Panc1 (cell line): ENCODE results near the gene CTAG2. TPM values are rescaled to one million over a fixed set of nuclear protein-coding genes. Genes with fewer than 3 reads are reported as not detected.

Experiments used
- ATAC-seq: fragments of 200-7000 bp; cut with Tn5 transposase; 2 replicates; pipeline ENCODE4 v1.9.1; 2020; ENCODE audit warnings: mild to moderate bottlenecking, moderate library complexity
- BruUV-seq: library from RNA; stranded (reverse); fragments of 400-500 nt; replicated peaks from 2 replicates; lab custom pipeline; 2021; lab: Mats Ljungman, UMichigan
- CTCF ChIA-PET: fragments of 300-600 bp; sonication (Branson Sonifier 250); formaldehyde crosslinking; loops from one replicate; lab custom pipeline; 2022; ENCODE audit warnings: antibody characterized with exemption; lab: Charles Lee
- POLR2A ChIA-PET: fragments of 300-600 bp; sonication (Branson Sonifier 250); formaldehyde crosslinking; loops from one replicate; lab custom pipeline; 2022; ENCODE audit warnings: antibody characterized with exemption; lab: Charles Lee
- DNase-seq: peaks from one replicate; pipeline ENCODE4 v3.0.0-alpha.2; 2010; ENCODE audit warnings: low read depth, low spot score
- H3K27ac ChIP-seq: 2 replicates; pipeline ENCODE4 v1.5.1; 2011; ENCODE audit warnings: mild to moderate bottlenecking, low read length, inconsistent platforms
- H3K27me3 ChIP-seq: fragments of 200-500 bp; sonication (Bioruptor generic); 2 replicates; pipeline ENCODE4 v1.6.0; 2014; ENCODE audit warnings: low read length, inconsistent platforms; ENCODE audit not compliant: control insufficient read depth, insufficient read depth
- H3K36me3 ChIP-seq: fragments of 200-500 bp; sonication (Bioruptor generic); 2 replicates; pipeline ENCODE4 v1.5.1; 2014; ENCODE audit warnings: inconsistent platforms, mild to moderate bottlenecking, low read length, moderate library complexity; ENCODE audit not compliant: control insufficient read depth, insufficient read depth
- H3K4me1 ChIP-seq: 2 replicates; pipeline ENCODE4 v1.5.1; 2011; ENCODE audit warnings: inconsistent platforms, mild to moderate bottlenecking, low read length, moderate library complexity; ENCODE audit not compliant: control insufficient read depth, insufficient read depth
- H3K4me3 ChIP-seq, 2 experiments: 2 replicates each; pipeline ENCODE4 v1.5.1; 2011 to 2012; ENCODE audit warnings: low read depth in 2 of 2, low read length in 2 of 2, mild to moderate bottlenecking in 2 of 2, inconsistent platforms in 1 of 2, moderate library complexity in 1 of 2
- H3K9me3 ChIP-seq: fragments of 200-500 bp; sonication (Bioruptor generic); 2 replicates; pipeline ENCODE4 v1.5.1; 2014; ENCODE audit warnings: low read depth, mild to moderate bottlenecking, inconsistent platforms, low read length, moderate library complexity; ENCODE audit not compliant: control insufficient read depth, insufficient read depth
- POLR2AphosphoS5 ChIP-seq: IDR thresholded peaks from 2 replicates; pipeline ENCODE4 v1.6.1; 2012; ENCODE audit warnings: mild to moderate bottlenecking, low read depth, low read length, moderate library complexity
- SIN3A ChIP-seq: IDR thresholded peaks from 2 replicates; pipeline ENCODE4 v1.6.1; 2012; ENCODE audit warnings: low read depth, mild to moderate bottlenecking, low read length, moderate library complexity, borderline replicate concordance; ENCODE audit not compliant: insufficient read depth
- TCF7L2 ChIP-seq: IDR thresholded peaks from 2 replicates; pipeline ENCODE4 v1.6.1; 2011; ENCODE audit warnings: mild to moderate bottlenecking, low read depth, low read length, inconsistent platforms
- in situ Hi-C: cut with HindIII; loops from 2 replicates; pipeline ENCODE4 v1.10.0; 2016; ENCODE audit warnings: low sequenced_read_pairs, low pct_unique_long_range_greater_than_20kb
- intact Hi-C: fragments of 100-400 bp; cut with micrococcal nuclease; formaldehyde crosslinking; loops from one replicate; pipeline ENCODE4 v1.10.0; 2022; ENCODE audit not compliant: unreplicated experiment
- total RNA-seq: library from RNA; stranded (reverse); gene quantifications from one replicate; pipeline ENCODE4 v1.2.1, GENCODE V29; 2021; ENCODE audit not compliant: unreplicated experiment
- TF ChIP-seq, protein P1 (sequence below): fragments of 450-650 bp; IDR thresholded peaks from 2 replicates; pipeline ENCODE4 v1.5.1; 2017; ENCODE audit warnings: mild to moderate bottlenecking
- TF ChIP-seq, protein P2 (sequence below), 2 experiments: IDR thresholded peaks; 2 replicates each; pipeline ENCODE4 v1.6.1; 2011 to 2012; ENCODE audit warnings: low read depth in 2 of 2, control low read depth in 1 of 2, low read length in 1 of 2, mild to moderate bottlenecking in 1 of 2, moderate library complexity in 1 of 2; ENCODE audit not compliant: insufficient read depth in 1 of 2

Gene CTAG2
- total RNA-seq, 1 experiment from 2014 or later: not detected

DNA sequence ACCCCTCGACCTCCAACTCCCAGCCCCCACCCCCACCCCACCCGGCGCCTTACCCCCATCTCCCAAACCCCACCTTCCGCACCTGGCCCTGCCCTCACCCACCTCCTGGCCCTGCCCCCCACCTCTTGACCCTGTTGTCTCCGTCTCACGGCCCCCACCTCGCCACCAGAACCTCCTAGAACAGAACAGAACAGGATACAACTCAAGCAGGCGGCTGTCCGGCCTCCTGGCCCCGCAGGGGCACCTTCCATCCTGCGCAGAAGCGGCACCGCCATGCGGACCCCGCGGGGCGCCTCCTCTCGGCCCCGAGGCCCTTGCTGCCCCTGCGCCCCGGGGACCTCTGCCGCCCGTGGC lies 354 bp downstream of the CTAG2 start:
- ChIA-PET POLR2A (no interaction called here), CTCF (no interaction called here)
- no peak for TF ChIP-seq TCF7L2
- TF ChIP-seq POLR2AphosphoS5: no peak
- no peak for TF ChIP-seq SIN3A
- TF ChIP-seq, protein P1, sequence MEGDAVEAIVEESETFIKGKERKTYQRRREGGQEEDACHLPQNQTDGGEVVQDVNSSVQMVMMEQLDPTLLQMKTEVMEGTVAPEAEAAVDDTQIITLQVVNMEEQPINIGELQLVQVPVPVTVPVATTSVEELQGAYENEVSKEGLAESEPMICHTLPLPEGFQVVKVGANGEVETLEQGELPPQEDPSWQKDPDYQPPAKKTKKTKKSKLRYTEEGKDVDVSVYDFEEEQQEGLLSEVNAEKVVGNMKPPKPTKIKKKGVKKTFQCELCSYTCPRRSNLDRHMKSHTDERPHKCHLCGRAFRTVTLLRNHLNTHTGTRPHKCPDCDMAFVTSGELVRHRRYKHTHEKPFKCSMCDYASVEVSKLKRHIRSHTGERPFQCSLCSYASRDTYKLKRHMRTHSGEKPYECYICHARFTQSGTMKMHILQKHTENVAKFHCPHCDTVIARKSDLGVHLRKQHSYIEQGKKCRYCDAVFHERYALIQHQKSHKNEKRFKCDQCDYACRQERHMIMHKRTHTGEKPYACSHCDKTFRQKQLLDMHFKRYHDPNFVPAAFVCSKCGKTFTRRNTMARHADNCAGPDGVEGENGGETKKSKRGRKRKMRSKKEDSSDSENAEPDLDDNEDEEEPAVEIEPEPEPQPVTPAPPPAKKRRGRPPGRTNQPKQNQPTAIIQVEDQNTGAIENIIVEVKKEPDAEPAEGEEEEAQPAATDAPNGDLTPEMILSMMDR: no peak
- TF ChIP-seq, protein P2, sequence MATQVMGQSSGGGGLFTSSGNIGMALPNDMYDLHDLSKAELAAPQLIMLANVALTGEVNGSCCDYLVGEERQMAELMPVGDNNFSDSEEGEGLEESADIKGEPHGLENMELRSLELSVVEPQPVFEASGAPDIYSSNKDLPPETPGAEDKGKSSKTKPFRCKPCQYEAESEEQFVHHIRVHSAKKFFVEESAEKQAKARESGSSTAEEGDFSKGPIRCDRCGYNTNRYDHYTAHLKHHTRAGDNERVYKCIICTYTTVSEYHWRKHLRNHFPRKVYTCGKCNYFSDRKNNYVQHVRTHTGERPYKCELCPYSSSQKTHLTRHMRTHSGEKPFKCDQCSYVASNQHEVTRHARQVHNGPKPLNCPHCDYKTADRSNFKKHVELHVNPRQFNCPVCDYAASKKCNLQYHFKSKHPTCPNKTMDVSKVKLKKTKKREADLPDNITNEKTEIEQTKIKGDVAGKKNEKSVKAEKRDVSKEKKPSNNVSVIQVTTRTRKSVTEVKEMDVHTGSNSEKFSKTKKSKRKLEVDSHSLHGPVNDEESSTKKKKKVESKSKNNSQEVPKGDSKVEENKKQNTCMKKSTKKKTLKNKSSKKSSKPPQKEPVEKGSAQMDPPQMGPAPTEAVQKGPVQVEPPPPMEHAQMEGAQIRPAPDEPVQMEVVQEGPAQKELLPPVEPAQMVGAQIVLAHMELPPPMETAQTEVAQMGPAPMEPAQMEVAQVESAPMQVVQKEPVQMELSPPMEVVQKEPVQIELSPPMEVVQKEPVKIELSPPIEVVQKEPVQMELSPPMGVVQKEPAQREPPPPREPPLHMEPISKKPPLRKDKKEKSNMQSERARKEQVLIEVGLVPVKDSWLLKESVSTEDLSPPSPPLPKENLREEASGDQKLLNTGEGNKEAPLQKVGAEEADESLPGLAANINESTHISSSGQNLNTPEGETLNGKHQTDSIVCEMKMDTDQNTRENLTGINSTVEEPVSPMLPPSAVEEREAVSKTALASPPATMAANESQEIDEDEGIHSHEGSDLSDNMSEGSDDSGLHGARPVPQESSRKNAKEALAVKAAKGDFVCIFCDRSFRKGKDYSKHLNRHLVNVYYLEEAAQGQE (IDR thresholded peaks at IDR 0.05; ENCODE audit: insufficient read depth in 1 of 2, low read depth in 2 of 2, low read length in 1 of 2): no peak
- no peak overlapping the region for H3K27ac ChIP-seq
- peaks cover 13% of the 10 kb centered on the region for H3K4me1 ChIP-seq
- no peak for DNase-seq
- H3K36me3 ChIP-seq: no peaks in the 10 kb centered on the region
- no TSS peak for BruUV-seq
- intact Hi-C loops (no loop called here), in situ Hi-C loops (loop anchor here (25.0 kb wide), 1 partner anchor 184 kb away; the partner anchor contains the start of gene SMIM9)
- ATAC-seq: no peak
- no peaks in the 10 kb centered on the region for H3K9me3 ChIP-seq
- H3K27me3 ChIP-seq: no peaks in the 10 kb centered on the region
- no peak overlapping the region for H3K4me3 ChIP-seq

DNA sequence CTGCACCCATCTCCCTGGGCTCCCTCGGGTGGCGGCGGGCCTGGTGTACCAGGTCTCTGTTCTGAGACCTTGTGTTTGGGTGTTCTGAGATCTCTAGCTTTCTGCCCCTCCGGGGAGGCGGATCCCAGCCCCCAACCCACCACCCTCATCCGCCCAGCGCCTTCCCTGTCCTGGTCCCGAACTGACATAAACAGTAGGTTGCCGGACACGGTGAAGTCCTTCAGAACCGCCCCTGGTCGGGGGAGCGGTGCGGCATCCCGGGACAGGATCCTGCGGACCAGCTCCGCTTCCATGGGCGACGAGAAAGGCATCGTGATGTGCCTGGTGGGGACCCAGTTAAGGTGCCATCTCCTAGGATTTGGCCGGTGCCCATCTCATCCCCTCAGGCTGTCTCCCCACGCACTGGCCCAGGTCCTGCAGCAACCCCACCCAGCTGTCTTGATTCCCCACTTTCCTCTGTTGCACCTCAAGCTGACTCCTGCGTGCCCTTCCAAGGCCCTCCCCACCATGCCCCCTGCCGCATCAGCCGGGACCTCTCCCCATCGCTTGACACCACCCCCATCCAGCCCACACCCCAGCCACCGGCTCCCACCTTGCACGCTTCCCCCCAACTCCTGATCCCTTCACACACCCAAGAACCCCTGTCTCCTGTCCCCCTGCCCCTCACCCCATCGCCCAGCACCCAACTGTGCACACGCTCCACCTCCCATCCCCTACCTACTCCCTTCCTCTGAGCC lies 900 bp downstream of the CTAG2 start:
- ATAC-seq: no peak
- ChIA-PET POLR2A (no interaction called here), CTCF (no interaction called here)
- TF ChIP-seq POLR2AphosphoS5 (no peak), TCF7L2 (no peak)
- TF ChIP-seq, protein P2 (IDR thresholded peaks at IDR 0.05; ENCODE audit: insufficient read depth in 1 of 2, low read depth in 2 of 2, low read length in 1 of 2): no peak
- DNase-seq: no peak
- Histone ChIP-seq H3K27ac (no peak overlapping the region), H3K9me3 (no peaks in the 10 kb centered on the region), H3K4me1 (peaks cover 13% of the 10 kb centered on the region), H3K4me3 (no peak overlapping the region), H3K36me3 (no peaks in the 10 kb centered on the region), H3K27me3 (no peaks in the 10 kb centered on the region)
- intact Hi-C loops: no loop called here
- BruUV-seq: no TSS peak
- in situ Hi-C loops: loop anchor here (25.0 kb wide), 1 partner anchor 185 kb away; the partner anchor contains the start of gene SMIM9
